ENCODE measurements around the gene RAP1GAP2.

Gene RAP1GAP2

DNA sequence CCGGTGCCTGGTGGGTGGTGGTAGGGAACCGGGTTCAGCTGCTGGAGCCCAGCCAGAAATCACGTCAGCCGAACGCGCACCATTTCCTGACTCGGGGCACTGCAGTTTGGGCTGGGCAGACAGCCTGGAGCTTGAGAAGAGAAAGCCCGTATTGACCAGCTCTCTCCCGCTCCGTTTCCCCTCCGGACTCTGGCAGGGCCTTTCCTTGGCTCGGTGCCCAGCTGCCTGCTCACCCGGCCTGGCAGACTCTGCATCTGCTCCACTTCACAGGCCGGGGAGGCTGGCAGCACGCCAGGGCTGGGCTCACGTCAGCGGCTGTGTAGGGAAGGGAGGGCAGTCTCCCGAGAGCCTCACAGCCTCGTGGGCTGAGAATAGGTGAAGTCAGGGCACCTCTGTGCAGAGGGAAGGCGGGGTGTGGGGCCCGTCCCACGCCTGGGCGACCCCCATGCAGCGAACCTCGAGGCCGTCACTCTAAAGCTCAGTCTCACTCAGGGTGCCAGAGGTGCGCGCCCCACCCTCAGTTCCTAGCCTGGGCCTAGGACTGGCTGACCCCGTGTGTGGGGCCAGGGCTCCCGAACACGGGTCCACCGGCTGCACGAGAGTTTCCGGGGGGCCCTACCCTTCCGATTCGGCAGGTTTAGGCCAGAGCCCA, 208.0 kb downstream of the RAP1GAP2 start:
- peak; percentile 53 for DNase-seq

DNA sequence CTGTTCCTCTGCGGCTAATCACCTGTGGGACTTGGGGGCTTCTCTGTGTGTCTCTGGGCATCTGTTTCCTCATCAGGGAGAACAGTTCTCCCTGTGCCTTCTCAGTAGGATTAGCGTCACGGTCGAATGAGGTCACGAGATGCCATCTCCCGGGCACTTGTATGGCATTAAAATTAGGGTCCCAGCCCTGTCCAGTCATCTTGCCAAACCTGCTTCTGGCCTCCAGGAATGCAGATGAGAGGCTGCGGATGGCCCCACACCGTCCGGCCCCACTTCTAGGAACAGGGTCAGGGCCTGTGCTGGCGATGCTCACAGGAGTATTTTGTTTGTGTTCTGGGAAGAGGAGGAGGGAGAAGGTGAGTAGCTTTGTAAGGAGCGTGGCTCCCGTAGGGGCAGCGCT, 208.7 kb downstream of the RAP1GAP2 start:
- DNase-seq = peak; percentile 67

DNA sequence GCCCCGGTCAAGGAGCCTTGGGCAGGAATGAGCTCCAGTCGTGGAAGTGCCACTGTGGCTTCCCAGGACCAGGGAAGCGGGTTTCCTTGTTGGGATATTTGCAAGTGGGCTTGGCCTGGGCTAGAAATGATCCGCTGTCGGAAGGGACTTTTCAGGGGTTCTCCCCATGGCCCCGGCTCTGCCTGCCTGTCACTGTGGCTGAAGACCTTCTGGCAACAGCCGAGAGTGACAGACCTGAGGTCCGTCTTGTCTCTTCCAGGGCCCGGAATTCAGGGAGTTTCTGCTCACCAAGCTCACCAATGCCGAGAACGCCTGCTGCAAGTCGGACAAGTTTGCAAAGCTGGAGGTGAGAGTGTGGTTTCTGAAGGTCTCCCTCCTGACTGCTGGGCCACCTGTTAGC, 209.5 kb downstream of the RAP1GAP2 start:
- peak; percentile 51 for DNase-seq

DNA sequence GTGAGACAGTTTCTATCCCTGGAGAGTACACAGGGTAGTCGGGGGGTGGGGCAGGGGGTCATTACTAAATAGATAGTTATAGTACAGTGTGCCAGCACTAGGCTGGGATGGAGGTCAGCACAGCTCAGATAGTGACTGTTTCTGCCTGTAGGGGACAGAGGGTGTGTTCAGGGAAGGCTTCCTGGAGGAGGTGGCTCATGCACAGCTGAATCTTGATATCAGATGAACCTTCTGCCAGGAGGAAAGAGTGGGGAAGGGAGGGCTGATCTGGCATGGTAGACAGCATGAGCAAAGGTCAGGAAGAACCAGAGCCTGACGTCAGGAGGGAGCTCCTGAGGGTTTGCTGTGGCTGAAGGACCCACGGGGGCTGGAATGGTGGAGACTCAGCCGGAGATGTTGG, 210.6 kb downstream of the RAP1GAP2 start:
- no peak for DNase-seq

DNA sequence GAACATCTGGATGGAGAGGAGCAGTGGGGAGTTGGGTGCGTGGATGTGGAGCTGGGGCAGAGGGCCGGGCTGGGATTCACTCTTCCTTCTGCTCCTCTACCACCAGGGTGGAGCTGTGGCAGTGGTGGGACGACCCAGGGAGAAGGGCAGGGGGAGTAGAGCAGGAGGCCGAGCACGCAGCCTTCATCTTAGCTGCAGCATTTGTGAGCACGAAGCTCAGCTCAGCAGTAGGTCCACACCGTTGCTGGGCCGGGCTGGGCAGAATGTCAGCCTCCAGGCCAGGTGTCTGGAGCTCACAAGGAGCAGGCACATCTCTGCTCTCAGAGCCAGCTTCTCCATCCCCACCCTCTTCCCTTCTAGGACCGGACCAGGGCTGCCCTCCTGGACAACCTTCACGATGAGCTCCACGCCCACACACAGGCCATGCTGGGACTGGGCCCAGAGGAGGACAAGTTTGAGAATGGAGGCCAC, 211.4 kb downstream of the RAP1GAP2 start:
- no peak for DNase-seq

DNA sequence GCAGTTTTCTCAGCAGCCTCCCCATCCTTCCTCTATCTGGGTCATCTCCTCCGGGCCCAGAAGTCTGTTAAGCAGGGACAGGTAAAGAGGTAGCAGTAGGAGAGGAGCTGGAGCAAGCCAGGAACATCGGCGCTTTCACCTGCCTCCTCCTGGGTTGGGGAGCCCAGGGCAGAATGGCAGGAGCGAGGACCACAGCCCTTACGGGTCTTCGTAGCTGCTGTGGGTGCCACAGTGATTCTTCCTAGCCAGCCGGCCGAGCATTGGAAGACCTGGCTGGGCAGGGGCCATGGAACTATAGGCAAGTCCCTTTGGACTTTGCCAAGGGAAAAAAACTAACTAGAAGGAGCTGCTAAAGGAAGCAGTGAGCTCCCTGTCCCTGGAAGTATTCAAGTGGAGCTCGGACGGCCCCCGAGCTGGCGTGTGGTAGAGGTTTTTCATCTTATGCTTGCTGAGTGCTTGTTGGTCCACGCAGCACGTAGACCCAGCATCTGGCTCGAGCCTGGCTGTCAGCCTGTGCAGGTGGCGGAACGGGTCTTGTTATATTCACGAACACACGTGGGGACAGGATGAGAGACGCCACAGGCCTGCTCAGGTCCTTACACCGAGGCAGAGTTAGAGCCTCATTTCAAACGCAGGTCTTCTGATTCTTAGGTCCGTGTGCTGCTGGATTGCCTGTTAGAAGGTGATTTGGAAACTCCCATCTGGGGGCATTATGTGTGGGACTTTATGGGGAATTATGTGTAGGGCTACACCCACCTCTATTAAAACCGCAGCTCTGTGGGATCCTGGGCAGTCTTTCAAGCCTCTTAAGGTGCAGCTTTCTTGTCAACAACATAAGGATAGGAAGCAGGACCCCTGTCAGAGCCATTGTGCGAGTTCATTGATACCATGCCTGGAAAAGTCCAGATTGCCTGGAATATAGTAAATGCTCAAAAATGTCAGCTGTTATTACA, 212.4 kb downstream of the RAP1GAP2 start:
- DNase-seq = peak; percentile 43

DNA sequence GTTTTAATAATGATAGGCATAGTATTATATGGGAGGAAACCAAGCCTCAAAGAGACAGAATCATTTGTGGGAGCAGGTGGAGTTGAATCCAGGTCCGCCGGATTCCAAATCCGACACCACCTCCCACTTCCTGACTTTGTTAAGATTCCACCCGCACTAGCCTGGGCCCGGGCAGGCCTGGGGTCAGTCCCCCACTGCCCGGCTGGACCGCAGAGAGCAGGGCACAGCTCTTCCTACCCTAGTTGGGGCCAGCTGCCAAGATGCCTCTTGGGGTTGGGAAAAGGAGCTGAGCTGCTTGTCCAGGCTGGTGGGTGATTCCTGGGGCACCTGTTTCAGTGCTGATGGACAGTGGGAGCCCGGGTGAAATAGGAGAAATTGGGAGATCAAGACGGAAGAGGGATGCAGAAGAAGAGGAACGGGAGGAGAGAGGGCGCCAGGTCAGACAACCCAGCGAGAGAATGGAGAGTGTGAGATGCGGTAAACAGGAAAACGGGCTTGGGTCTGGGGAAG, 213.2 kb downstream of the RAP1GAP2 start:
- DNase-seq = peak; percentile 38

DNA sequence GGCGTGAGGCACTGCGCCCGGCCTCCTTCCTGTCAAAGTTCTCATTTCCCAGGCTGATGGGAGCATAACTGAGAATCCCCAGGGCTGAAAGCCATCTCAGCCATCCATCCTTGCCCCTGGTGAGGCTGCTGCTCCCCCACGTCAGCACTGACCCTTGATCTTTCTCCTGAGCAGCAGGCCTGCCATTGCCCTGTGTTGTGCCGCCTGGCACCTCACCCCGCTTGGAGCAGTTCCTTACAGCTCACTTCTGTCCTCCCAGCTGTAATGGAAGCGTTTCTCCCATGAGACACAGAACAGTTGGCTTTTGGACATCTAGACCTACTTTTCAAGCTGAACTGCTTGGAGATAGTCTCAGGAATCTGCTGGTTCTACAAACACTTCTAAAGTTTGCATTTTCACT, 215.7 kb downstream of the RAP1GAP2 start:
- no peak for DNase-seq

DNA sequence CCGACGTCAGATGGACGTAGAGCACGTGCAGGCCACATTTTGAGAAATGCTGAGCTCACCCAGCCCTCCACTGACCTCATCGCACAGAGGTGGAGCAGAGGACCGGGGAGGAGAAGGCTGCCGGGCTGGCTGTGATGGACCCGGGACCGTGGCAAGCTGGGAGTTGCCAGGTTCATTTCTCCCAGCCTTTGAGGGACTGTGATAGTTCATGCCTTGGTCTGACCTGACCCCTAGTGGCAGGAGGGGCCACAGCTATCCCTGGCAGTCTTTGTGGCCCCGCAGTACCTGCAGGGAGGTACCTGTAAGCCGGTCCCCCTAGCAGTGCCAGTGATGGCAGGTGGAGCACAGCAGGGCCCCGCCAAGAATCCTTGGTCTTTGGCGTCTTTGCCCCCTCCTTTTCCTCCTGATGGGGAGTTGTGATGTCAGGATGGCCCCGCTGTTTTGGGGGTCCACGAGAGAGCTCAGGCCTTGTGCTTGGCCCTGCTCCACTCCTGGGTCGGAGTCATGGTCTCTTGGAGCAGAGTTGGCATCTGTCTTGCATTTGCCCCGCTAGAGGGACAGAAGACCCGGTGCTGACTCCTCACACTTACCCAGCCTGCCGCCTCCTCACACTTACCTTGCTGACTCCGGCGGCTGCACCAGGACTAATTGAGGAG, 216.8 kb downstream of the RAP1GAP2 start:
- peak; percentile 90 for DNase-seq

DNA sequence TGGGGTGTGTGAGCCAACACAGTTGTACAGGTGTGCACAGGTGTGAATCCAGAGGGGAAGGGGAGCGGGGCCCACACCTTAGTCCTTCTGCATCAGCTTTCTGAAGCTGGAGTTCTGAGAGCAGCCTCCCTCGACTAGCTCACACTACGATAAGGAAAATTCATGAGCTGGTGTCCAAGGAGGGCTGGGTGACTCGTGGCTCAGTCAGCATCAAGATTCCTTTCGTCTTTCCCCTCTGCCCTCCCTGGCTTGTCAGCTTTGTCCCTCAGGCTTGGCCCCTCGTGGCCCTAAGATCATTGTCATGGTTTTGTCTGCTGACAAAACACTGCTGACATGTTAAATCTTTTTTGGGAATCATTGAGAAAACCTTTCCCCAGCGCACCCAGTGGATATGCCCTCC, 219.7 kb downstream of the RAP1GAP2 start:
- peak; percentile 84 for DNase-seq

DNA sequence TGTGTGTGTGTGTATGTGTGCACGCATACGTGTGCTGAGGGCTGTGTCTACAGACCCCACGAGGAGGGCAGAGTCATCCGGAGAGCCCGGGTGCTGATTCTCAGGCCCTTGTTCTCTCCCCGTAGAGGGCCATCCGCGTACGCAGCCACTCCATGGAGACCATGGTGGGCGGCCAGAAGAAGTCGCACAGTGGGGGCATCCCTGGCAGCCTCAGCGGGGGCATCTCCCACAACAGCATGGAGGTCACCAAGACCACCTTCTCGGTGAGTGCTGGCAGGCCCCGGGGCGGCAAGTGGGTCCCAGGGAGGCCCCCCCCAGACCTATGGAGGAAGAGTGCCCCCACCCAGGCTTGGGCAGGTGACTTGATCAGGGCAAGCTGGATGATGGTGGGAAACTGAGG, 221.7 kb downstream of the RAP1GAP2 start:
- no peak for DNase-seq

DNA sequence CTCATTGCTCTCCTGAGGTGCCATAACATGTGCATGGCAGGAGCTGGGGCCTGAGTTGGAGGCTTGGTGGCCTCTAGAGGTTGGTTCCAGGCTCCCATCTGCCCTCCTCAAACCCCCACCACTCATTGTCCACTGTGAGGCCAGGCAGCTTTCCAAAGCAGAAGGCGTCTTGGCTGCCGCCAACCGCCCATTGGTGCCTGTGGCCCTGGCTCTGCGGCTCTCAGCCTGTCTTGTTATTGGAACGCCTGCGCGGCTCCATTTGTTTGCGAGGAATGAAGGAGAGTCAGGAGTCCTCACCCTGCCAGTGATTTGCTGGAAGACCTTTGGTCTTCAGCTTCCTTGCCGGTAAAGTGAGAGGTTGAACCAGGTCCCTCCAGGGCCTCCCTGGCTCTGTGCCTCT, 223.5 kb downstream of the RAP1GAP2 start:
- DNase-seq = no peak

DNA sequence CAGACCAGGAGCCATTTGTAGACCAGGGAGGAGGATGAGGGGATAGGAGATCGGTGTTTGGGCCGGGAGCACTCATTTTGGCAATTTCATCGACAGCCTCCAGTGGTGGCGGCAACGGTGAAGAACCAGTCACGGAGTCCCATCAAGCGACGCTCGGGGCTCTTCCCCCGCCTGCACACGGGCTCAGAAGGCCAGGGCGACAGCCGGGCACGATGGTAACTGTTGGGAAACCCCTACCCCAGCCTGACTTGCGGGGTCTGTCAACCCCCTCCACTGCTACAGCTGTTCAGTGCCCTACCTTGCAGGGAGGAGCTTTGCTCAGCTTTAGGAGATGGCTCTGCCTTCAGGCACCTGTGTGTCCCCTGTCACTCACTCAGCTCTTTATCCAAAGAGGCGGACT, 224.1 kb downstream of the RAP1GAP2 start:
- no peak for DNase-seq

DNA sequence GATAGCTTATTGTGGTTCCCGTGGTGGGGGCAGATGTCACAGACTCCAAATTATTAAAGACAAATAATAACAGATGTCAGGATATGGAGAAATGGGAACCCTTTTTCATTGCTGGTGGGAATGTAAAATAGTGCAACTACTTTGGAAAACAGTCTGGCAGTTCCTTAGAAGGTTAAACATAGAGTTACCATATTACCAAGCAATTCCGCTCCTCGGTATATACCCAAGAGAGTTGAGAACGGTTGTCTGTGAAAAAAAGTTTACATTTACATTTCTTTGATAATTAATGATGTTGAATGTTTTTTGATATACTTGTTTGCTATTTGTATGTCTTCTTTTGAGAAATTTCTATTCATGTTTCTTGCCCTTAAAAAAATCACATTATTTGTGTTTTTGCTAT, 226.0 kb downstream of the RAP1GAP2 start:
- DNase-seq = no peak

DNA sequence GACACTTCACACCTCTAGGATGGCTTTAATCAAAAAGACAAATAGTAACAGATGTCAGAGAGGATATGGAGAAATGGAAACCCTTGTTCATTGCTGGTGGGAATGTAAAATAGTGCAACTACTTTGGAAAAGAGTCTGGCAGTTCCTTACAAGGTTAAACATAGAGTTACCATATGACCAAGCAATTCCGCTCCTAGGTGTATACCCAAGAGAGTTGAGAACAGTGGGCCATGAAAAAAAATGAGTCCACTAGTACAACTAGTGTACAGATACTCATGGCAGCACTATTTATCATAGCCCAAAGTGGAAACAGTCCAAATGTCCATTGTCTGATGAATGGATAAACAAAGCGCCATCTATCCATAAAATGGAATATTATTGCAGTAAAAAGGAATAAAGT, 228.1 kb downstream of the RAP1GAP2 start:
- DNase-seq = no peak

DNA sequence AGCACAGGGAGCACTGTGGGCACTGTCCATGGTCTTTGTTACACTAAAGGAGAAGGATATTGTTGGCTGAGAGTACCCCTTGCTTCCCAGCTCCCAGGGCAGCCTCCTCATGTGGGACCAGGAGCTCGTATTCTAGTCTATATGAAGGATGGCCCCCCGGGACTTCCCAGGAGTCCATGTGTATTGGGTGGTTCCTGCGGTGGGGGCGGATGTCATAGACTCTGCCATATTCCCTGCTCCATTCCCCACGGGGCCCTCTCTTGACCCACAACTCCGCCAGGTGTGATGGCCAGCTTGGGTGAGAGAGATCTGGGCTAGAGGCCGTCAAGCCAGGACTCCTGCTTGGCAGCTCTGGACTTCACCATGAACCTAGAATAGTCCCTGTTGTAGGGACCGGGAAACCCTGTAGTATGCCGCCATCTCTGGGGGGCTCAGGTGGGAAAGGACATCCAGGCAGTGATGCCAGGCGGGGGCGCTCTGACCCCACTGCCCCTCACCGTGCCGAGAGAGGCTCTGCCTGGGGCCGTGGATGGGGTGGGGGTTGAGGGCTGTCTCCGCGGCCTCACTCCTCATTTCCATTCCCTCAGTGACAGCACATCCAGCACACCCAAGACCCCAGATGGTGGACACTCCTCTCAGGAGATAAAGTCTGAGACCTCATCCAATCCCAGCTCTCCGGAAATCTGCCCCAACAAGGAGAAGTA, 229.3 kb downstream of the RAP1GAP2 start:
- peak; percentile 42 for DNase-seq

DNA sequence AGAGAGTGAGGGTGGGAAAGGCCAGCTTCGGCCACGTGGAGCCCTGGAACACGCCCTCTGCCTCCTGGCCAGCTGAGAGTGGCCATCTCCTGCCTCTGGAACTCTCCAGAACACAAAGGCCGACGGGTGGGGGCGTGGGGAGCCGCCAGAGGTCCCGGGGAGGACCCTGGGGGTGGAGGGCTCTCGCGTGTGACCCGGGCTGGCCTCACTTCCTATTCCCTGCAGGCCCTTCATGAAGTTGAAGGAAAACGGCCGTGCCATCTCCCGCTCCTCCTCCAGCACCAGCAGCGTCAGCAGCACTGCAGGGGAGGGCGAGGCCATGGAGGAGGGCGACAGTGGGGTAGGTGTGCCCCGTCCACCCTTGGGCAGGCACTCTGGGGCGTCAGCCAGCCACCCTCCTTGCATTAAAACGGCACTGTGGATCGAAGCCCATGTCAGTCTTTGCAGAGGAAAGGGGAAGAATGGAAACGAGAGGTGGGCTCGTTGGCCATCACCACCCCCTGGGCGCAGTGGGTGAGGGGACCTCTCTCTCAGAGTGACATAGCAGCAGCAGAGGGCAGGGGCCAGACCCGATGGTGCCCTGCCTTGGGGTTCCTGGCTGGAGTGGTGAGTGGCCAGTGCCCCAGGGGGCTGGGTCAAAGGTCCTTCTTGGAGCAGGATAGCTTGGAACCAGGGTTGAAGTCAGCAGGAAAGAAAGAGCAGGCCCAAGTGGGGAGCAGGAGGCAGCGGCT, 230.1 kb downstream of the RAP1GAP2 start:
- peak; percentile 50 for DNase-seq

DNA sequence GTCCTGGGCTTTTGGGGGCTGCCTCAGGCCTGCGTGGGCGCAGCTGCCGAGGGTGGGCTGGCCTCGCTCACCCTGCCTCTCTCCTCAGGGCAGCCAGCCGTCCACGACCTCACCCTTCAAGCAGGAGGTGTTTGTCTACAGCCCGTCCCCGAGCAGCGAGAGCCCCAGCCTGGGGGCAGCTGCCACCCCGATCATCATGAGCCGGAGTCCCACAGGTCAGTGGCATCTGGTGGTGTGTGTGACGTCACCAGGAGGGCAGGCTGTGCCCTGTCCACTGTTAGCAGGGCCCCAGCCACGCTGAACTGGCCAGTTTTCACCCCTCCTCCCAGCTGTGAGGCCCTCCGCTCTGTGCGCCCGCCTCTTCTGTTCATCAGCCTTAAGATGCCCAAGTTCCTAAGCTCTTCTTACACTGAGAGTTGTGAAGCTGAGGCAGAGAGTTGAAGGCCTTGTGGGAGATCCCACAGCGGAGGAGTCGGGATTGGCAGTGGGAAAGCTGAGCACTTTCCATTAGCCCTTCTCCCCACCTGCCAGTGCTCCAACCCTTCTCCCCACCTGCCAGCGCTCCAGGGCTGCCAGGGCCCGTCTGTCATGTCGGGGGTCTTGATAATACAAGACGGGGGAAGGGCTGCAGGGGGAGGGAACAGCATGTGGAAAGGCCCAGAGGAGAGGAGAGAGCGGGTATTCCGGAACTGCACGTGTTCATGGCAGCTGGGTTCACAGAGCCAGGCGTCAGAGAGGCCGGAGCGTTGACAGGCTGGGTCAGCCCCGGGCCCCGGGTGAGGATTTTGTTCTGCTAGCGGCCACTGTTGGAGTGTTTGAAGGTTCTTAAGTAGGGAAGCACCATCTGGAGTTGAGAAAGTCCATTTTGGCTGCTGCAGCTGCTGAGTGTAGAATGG, 230.9 kb downstream of the RAP1GAP2 start:
- peak; percentile 54 for DNase-seq

DNA sequence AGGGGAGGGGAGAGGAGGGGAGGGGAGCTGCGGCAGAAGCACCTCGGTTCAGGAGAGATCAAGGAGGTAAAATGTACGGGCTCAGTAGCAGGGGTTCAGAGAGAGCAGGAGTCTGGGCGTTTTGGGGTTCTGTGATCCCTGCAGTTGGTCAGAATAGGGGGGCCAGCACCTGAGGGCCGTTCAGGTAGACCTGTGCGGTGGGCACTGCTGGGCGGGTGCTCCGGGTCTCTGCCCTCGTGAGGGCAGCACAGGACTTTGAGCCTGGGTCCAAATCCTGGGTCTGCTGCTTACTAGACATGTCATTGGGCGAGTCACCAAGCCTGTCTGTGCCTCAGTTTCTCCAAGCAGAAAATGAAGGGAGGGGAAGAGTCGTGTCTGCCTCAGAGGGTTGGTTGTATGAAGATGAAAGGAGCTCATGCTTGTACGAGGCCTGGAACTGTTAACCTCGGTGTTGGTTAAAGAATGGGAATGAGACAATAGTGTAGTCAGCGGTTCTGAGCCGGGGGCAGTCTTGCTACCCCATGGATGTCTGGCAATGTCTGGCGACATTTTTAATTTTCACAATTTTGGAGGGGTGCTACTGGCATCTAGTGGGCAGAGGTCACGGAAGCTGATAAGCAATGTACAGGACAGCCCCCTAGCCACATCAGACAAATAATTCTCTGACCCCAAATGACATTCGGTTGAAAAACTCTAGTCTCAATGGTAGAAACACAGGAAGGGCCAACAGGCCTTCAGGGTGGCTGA, 231.7 kb downstream of the RAP1GAP2 start:
- peak; percentile 43 for DNase-seq
